ENCODE measurements around the gene ALK. TPM values are rescaled to one million over a fixed set of nuclear protein-coding genes. Genes with fewer than 3 reads are reported as not detected.

The ALK gene
- total RNA-seq, 1 donor from 2014 or later = 1.1 TPM

DNA sequence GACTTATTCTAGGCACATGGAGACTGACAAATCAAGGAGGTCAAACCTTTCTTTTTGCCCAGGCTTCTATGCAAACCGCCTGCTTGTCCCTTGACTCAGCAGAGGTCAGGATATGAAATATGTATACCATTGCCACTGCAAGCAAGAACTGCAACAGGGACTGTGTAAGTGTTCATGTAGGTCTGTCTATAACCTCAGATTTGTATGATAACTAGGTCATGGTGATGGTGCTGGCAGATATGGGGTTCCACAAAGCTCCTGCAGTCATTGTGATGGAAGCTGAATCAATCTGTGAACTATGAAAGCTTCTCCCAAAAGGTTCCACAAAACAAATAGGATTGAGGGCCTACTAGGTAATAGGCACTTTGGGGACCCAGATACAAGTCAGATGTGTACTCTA is 489.9 kb downstream of the ALK start:
- Histone ChIP-seq H3K4me1 (no peaks in the 10 kb centered on the region), H3K27ac (no peak overlapping the region), H3K36me3 (no peaks in the 10 kb centered on the region), H3K4me3 (no peak overlapping the region), H3K27me3 (ENCODE audit: low read depth) (no peaks in the 10 kb centered on the region), H3K9me3 (no peaks in the 10 kb centered on the region)
- TF ChIP-seq, protein P1, sequence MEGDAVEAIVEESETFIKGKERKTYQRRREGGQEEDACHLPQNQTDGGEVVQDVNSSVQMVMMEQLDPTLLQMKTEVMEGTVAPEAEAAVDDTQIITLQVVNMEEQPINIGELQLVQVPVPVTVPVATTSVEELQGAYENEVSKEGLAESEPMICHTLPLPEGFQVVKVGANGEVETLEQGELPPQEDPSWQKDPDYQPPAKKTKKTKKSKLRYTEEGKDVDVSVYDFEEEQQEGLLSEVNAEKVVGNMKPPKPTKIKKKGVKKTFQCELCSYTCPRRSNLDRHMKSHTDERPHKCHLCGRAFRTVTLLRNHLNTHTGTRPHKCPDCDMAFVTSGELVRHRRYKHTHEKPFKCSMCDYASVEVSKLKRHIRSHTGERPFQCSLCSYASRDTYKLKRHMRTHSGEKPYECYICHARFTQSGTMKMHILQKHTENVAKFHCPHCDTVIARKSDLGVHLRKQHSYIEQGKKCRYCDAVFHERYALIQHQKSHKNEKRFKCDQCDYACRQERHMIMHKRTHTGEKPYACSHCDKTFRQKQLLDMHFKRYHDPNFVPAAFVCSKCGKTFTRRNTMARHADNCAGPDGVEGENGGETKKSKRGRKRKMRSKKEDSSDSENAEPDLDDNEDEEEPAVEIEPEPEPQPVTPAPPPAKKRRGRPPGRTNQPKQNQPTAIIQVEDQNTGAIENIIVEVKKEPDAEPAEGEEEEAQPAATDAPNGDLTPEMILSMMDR (IDR thresholded peaks at IDR 0.05) = no peak
- intact Hi-C loops (cut with DNase I) = no loop called here
- DNase-seq (no peak), ATAC-seq (no peak)

GRCh38 chr2:29430382-29431112 is 490.8 kb downstream of the ALK start:
- H3K36me3 ChIP-seq = no peaks in the 10 kb centered on the region
- TF ChIP-seq, protein P1 (IDR thresholded peaks at IDR 0.05) = no peak
- no peaks in the 10 kb centered on the region for H3K9me3 ChIP-seq
- no peak overlapping the region for H3K27ac ChIP-seq
- ATAC-seq = peak; percentile 43 to 61
- DNase-seq = no peak
- H3K4me3 ChIP-seq = no peak overlapping the region
- H3K27me3 ChIP-seq (ENCODE audit: low read depth) = no peaks in the 10 kb centered on the region
- H3K4me1 ChIP-seq = no peaks in the 10 kb centered on the region
- intact Hi-C loops (cut with DNase I) = no loop called here

DNA sequence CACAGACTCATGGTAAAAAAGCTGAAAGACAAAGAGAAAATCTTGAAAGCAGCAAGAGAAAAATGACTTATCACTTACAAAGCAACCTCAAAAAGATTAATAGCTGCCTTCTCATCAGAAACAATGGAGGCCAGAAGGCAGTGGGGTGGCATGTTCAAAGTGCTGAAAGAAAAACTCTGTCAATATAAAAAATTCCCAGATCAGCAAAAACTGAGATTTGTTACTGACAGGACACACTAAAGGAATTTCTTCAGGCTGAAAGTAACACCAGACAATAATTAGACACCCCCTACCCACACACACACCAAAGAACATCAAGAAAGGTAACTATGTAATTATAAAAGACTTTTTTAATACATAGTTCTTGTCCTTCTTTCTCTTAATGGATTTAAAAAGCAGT is 495.0 kb downstream of the ALK start:
- intact Hi-C loops (cut with DNase I) = no loop called here
- Histone ChIP-seq H3K27me3 (ENCODE audit: low read depth) (no peaks in the 10 kb centered on the region), H3K4me3 (no peak overlapping the region), H3K36me3 (no peaks in the 10 kb centered on the region), H3K9me3 (no peaks in the 10 kb centered on the region), H3K4me1 (no peaks in the 10 kb centered on the region), H3K27ac (no peak overlapping the region)
- TF ChIP-seq, protein P1 (IDR thresholded peaks at IDR 0.05) = no peak
- ATAC-seq (no peak), DNase-seq (no peak)

GRCh38 chr2:29425866-29426265 is 495.5 kb downstream of the ALK start:
- H3K4me1 ChIP-seq = no peaks in the 10 kb centered on the region
- H3K36me3 ChIP-seq = no peaks in the 10 kb centered on the region
- intact Hi-C loops (cut with DNase I) = no loop called here
- TF ChIP-seq, protein P1 (IDR thresholded peaks at IDR 0.05) = no peak
- ATAC-seq (no peak), DNase-seq (no peak)
- H3K9me3 ChIP-seq = no peaks in the 10 kb centered on the region
- no peak overlapping the region for H3K27ac ChIP-seq
- no peaks in the 10 kb centered on the region for H3K27me3 ChIP-seq (ENCODE audit: low read depth)
- no peak overlapping the region for H3K4me3 ChIP-seq

GRCh38 chr2:29423061-29423666 is 498.2 kb downstream of the ALK start:
- Histone ChIP-seq H3K27me3 (ENCODE audit: low read depth) (peaks cover 14% of the 10 kb centered on the region), H3K36me3 (no peaks in the 10 kb centered on the region), H3K4me3 (no peak overlapping the region), H3K4me1 (no peaks in the 10 kb centered on the region), H3K27ac (no peak overlapping the region), H3K9me3 (no peaks in the 10 kb centered on the region)
- no peak for DNase-seq
- no peak for ATAC-seq
- intact Hi-C loops (cut with DNase I) = no loop called here
- TF ChIP-seq, protein P1 (IDR thresholded peaks at IDR 0.05) = no peak
